GM23248 (cell line): Measurements from ENCODE around the gene SYNPO. TPM values are rescaled to one million over a fixed set of nuclear protein-coding genes. Genes with fewer than 3 reads are reported as not detected.

Experiments
- DNase-seq: peaks from one replicate; pipeline ENCODE4 v3.0.0-alpha.2; 2015
- H2AFZ ChIP-seq: fragments of 200-600 bp; sonication (generic); 2 replicates; pipeline ENCODE4 v1.6.1; 2016; ENCODE audit warnings: antibody characterized with exemption
- H3F3A ChIP-seq: fragments of 200-600 bp; sonication (generic); 2 replicates; pipeline ENCODE4 v1.6.1; 2016; ENCODE audit warnings: mild to moderate bottlenecking, antibody characterized with exemption, mixed run types; ENCODE audit not compliant: insufficient read depth
- H3K27ac ChIP-seq: fragments of 200-600 bp; sonication (generic); 2 replicates; pipeline ENCODE4 v1.5.1; 2016; ENCODE audit warnings: mild to moderate bottlenecking
- H3K27me3 ChIP-seq: fragments of 200-600 bp; sonication (generic); replicated peaks from 2 replicates; pipeline ENCODE4 v1.6.1; 2016; ENCODE audit warnings: mild to moderate bottlenecking; ENCODE audit not compliant: insufficient read depth
- H3K36me3 ChIP-seq: fragments of 200-600 bp; sonication (generic); 2 replicates; pipeline ENCODE4 v1.6.1; 2016; ENCODE audit warnings: low read depth, mild to moderate bottlenecking
- H3K4me1 ChIP-seq: fragments of 200-600 bp; sonication (generic); 2 replicates; pipeline ENCODE4 v1.6.1; 2016; ENCODE audit warnings: mild to moderate bottlenecking; ENCODE audit not compliant: insufficient read depth
- H3K4me2 ChIP-seq: fragments of 200-600 bp; sonication (generic); one replicate; pipeline ENCODE4 v1.6.1; 2016; ENCODE audit warnings: mild to moderate bottlenecking; ENCODE audit not compliant: unreplicated experiment
- H3K4me3 ChIP-seq: fragments of 200-600 bp; sonication (generic); 2 replicates; pipeline ENCODE4 v1.5.1; 2016; ENCODE audit warnings: mild to moderate bottlenecking
- H3K79me2 ChIP-seq: fragments of 200-600 bp; sonication (generic); 2 replicates; pipeline ENCODE4 v1.6.1; 2016; ENCODE audit warnings: mild to moderate bottlenecking; ENCODE audit not compliant: insufficient read depth
- H3K9ac ChIP-seq: fragments of 200-600 bp; sonication (generic); 2 replicates; pipeline ENCODE4 v1.6.1; 2016; ENCODE audit warnings: mild to moderate bottlenecking
- H3K9me2 ChIP-seq: fragments of 200-600 bp; sonication (generic); 2 replicates; pipeline ENCODE4 v1.6.1; 2016; ENCODE audit warnings: mixed run types, mild to moderate bottlenecking, moderate library complexity; ENCODE audit not compliant: insufficient read depth
- H3K9me3 ChIP-seq: fragments of 200-600 bp; sonication (generic); one replicate; pipeline ENCODE4 v1.6.1; 2017; ENCODE audit warnings: low read depth
- H4K20me1 ChIP-seq: fragments of 200-600 bp; sonication (generic); 2 replicates; pipeline ENCODE4 v1.6.0; 2016; ENCODE audit not compliant: insufficient read depth
- EZH2 ChIP-seq: fragments of 200-600 bp; sonication (generic); IDR thresholded peaks from 2 replicates; pipeline ENCODE4 v1.6.1; 2018; ENCODE audit warnings: antibody characterized with exemption, mild to moderate bottlenecking; ENCODE audit not compliant: insufficient read depth, poor library complexity, severe bottlenecking
- EZH2phosphoT487 ChIP-seq: fragments of 200-600 bp; sonication (generic); IDR thresholded peaks from 2 replicates; pipeline ENCODE4 v1.6.1; 2018; ENCODE audit warnings: antibody characterized with exemption, moderate library complexity, mild to moderate bottlenecking, low read depth; ENCODE audit not compliant: insufficient read depth
- WGBS, 2 experiments: methylation state at CpG; one replicate each; pipeline ENCODE4 v1.1.6; 2015 to 2017; ENCODE audit warnings: low lambda C conversion rate in 2 of 2, low coverage in 1 of 2; ENCODE audit errors: missing lambda C conversion rate in 2 of 2; 5-methylcytosine and 5-hydroxymethylcytosine counted together
- in situ Hi-C: fragments of 300-500 bp; cut with MboI; formaldehyde crosslinking; loops from 2 replicates; pipeline ENCODE4 v1.15.0; 2020
- polyA plus RNA-seq: library from polyadenylated mRNA; unstranded; fragments of >200 nt; fragmentation: Nextera tagmentation; extraction: Ambion mirVana; gene quantifications from 2 replicates; pipeline ENCODE4 v1.2.1, GENCODE V29; 2016
- total RNA-seq: library from RNA; depleted of rRNA; stranded (reverse); fragments of >200 nt; shearing (Covaris generic); gene quantifications from 2 replicates; pipeline ENCODE4 v1.2.3, GENCODE V29; 2014

SYNPO gene
- total and polyA plus RNA-seq, 2 experiments from 2014 or later, result 5.6 to 6.1 TPM

DNA sequence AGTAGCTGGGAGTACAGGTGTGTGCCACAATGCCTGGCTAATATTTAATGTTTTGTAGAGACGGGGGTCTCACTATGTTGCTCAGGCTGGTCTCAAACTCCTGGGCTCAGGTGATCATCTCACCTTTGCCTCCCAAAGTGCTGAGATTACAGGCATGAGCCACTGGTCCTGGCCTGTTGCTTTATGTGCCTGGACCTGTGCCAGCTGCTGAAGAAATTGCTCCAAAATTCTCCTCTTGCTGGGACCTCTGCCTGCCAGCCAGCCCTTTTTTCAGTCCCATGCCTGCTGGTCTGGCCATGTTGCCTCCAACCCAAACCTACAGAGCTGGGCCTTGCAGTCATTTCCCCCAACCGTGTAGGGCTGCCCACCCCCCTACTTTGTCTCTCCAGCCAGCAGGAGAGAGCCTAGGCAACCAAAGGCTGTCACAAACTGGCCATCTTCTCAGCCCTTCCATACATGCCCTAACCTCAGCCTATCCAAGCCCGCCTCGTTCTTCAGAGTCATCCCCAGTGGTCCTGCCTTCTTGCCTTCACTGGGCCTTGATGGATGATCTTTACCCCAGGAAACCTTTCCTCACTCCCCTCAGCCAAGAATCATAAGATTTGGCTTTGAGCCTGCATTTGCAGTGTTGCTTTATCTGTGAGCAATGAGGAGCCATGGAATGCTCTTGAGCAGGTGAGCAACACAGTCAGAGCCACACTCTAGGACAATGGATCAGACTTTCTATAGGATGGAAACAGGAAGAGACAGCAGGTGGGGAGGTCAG lies 27.4 kb upstream of the SYNPO start:
- Histone ChIP-seq H2AFZ (no peak overlapping the region), H3K9me3 (no peaks in the 10 kb centered on the region), H3K4me3 (no peak overlapping the region), H3K9ac (no peak overlapping the region), H4K20me1 (no peaks in the 10 kb centered on the region), H3K4me2 (no peak overlapping the region), H3K4me1 (peaks cover 13% of the 10 kb centered on the region), H3K36me3 (no peaks in the 10 kb centered on the region), H3K9me2 (no peaks in the 10 kb centered on the region), H3K79me2 (no peaks in the 10 kb centered on the region), H3K27ac (no peak overlapping the region), H3K27me3 (no peaks in the 10 kb centered on the region), H3F3A (no peaks in the 10 kb centered on the region)
- WGBS, 2 experiments, result 68 to 70% methylated on average over 4 of the region's 4 CpGs
- DNase-seq, result no peak
- TF ChIP-seq EZH2phosphoT487 (no peak), EZH2 (no peak)
- in situ Hi-C loops, result no loop called here

GRCh38 chr5:150613991-150614660 lies 26.3 kb upstream of the SYNPO start:
- H3K36me3 ChIP-seq, result no peaks in the 10 kb centered on the region
- no peak overlapping the region for H3K4me3 ChIP-seq
- H3K9ac ChIP-seq, result no peak overlapping the region
- no peak overlapping the region for H2AFZ ChIP-seq
- H3F3A ChIP-seq, result peaks cover 5% of the 10 kb centered on the region; the same call in 1 of the 2 replicates
- 88 to 91% methylated on average over 9 of the region's 9 CpGs for WGBS, 2 experiments
- H3K4me2 ChIP-seq, result no peak overlapping the region
- peaks cover 17% of the 10 kb centered on the region for H3K4me1 ChIP-seq
- no peaks in the 10 kb centered on the region for H3K9me2 ChIP-seq
- H4K20me1 ChIP-seq, result no peaks in the 10 kb centered on the region
- no peaks in the 10 kb centered on the region for H3K79me2 ChIP-seq
- no peaks in the 10 kb centered on the region for H3K27me3 ChIP-seq
- no peak overlapping the region for H3K27ac ChIP-seq
- no peak for TF ChIP-seq EZH2phosphoT487
- TF ChIP-seq EZH2, result no peak
- DNase-seq, result no peak
- in situ Hi-C loops, result no loop called here
- H3K9me3 ChIP-seq, result no peaks in the 10 kb centered on the region

- H4K20me1 ChIP-seq, result no peaks in the 10 kb centered on the region
- H3K36me3 ChIP-seq, result no peaks in the 10 kb centered on the region
- no peak overlapping the region for H2AFZ ChIP-seq
- no peaks in the 10 kb centered on the region for H3K9me2 ChIP-seq
- TF ChIP-seq EZH2, result no peak
- no peak for TF ChIP-seq EZH2phosphoT487
- no peak for DNase-seq
- H3F3A ChIP-seq, result peaks cover 6% of the 10 kb centered on the region; the same call in 1 of the 2 replicates
- H3K79me2 ChIP-seq, result no peaks in the 10 kb centered on the region
- H3K4me2 ChIP-seq, result peak overlapping the region; percentile 75
- peaks cover 21% of the 10 kb centered on the region for H3K4me1 ChIP-seq
- H3K9me3 ChIP-seq, result no peaks in the 10 kb centered on the region
- WGBS, 2 experiments, result 44 to 50% methylated on average over 4 of the region's 4 CpGs
- H3K27ac ChIP-seq, result no peak overlapping the region
- in situ Hi-C loops, result no loop called here
- H3K27me3 ChIP-seq, result no peaks in the 10 kb centered on the region
- H3K9ac ChIP-seq, result no peak overlapping the region
- H3K4me3 ChIP-seq, result no peak overlapping the region
Measured at GRCh38 chr5:150614661-150615060, 25.8 kb upstream of the SYNPO start.

- 4 to 6% methylated on average over 14 to 17 of the region's 17 CpGs for WGBS, 2 experiments
- Histone ChIP-seq H3K4me2 (peak overlapping the region; percentile 75), H3K27me3 (no peaks in the 10 kb centered on the region), H2AFZ (peak overlapping the region; percentile 28; the same call in 1 of the 2 replicates), H3K9me2 (no peaks in the 10 kb centered on the region), H3K27ac (peak overlapping the region; percentile 20), H4K20me1 (no peaks in the 10 kb centered on the region), H3K9ac (peak overlapping the region; percentile 50), H3K4me1 (peaks cover 27% of the 10 kb centered on the region), H3K36me3 (no peaks in the 10 kb centered on the region), H3K4me3 (no peak overlapping the region), H3K9me3 (no peaks in the 10 kb centered on the region), H3F3A (peaks cover 12% of the 10 kb centered on the region), H3K79me2 (no peaks in the 10 kb centered on the region)
- DNase-seq, result peak; percentile 83
- TF ChIP-seq EZH2phosphoT487 (no peak), EZH2 (no peak)
- in situ Hi-C loops, result no loop called here
Measured at GRCh38 chr5:150615141-150615699, 25.2 kb upstream of the SYNPO start.
